RWPE2 (cell line): Measurements from ENCODE around the gene SLC12A8.
A peak's percentile ranks its signal among the peaks of the same experiment; 100 is the strongest.

Experiments used
- ATAC-seq: fragments of 200-7000 bp; cut with Tn5 transposase; 3 replicates; pipeline ENCODE4 v1.9.1; 2021; ENCODE audit warnings: low read depth
- DNase-seq: peaks from one replicate; pipeline ENCODE4 v3.0.0-alpha.2; 2020; ENCODE audit warnings: low spot score
- H3K27ac ChIP-seq: fragments of 450-650 bp; 2 replicates; pipeline ENCODE4 v1.5.1; 2017; ENCODE audit warnings: mild to moderate bottlenecking; ENCODE audit not compliant: poor library complexity, severe bottlenecking
- H3K27me3 ChIP-seq: fragments of 250-450 bp; sonication (Bioruptor Pico); 2 replicates; pipeline ENCODE4 v1.5.1; 2021; ENCODE audit warnings: mild to moderate bottlenecking, moderate library complexity; ENCODE audit not compliant: insufficient read depth, poor library complexity, severe bottlenecking
- H3K36me3 ChIP-seq: fragments of 250-450 bp; sonication (Bioruptor Pico); 2 replicates; pipeline ENCODE4 v1.5.1; 2020; ENCODE audit warnings: low read depth, mild to moderate bottlenecking, moderate library complexity
- H3K4me1 ChIP-seq: fragments of 250-450 bp; sonication (Bioruptor Pico); 2 replicates; pipeline ENCODE4 v1.5.1; 2021; ENCODE audit warnings: mild to moderate bottlenecking, moderate library complexity; ENCODE audit not compliant: insufficient read depth, poor library complexity, severe bottlenecking
- H3K4me3 ChIP-seq: fragments of 250-450 bp; sonication (Bioruptor Pico); 2 replicates; pipeline ENCODE4 v1.5.1; 2021; ENCODE audit warnings: mild to moderate bottlenecking, moderate library complexity; ENCODE audit not compliant: severe bottlenecking
- H3K9me3 ChIP-seq: fragments of 250-450 bp; sonication (Bioruptor Pico); 2 replicates; pipeline ENCODE4 v1.5.1; 2021; ENCODE audit warnings: mild to moderate bottlenecking, moderate library complexity; ENCODE audit not compliant: severe bottlenecking
- TF ChIP-seq, protein P1 (sequence below): fragments of 450-650 bp; IDR thresholded peaks from one replicate; pipeline ENCODE4 v1.5.1; 2017; ENCODE audit warnings: mild to moderate bottlenecking, moderate library complexity; ENCODE audit not compliant: poor library complexity, severe bottlenecking

Gene SLC12A8

DNA sequence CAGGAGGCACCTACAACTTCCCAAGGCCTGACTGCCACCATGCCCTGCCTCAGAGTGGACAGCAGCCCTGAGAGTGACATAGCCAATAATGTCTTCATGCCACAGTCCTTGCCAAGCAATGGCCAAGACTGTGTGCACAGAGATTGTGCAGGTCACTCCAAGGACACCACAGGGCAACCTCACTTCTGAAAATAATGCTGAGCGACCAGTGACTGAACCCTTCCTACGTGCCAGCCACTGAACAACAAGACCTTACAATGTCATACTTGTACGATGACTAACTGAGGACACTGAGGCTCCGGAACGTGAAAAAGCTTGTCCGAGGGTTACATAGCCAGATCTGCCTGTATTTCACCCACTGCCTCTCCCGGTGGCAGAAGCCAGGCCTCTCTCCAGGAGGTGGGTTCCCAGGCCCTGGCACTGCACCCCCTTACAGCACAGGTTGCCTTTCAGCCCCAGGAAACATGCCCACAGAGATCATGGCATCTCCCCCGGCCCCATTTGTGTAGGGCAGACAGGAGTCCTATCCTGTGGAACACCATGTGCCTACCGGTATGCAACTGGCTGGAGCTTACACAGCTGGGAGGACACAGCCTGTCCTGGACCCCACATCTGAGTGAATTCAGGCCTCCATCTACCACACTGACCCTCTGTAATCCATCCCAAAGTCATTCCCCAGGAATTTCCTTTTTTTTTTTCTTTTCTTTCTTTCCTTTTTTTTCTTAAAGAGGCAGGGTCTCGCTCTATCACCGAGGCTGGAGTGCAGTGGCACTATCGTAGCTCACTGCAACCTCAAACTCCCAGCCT, 72.3 kb downstream of the SLC12A8 start:
- no peaks in the 10 kb centered on the region for H3K36me3 ChIP-seq
- H3K27me3 ChIP-seq, result no peaks in the 10 kb centered on the region
- H3K9me3 ChIP-seq, result no peaks in the 10 kb centered on the region
- H3K27ac ChIP-seq, result peak overlapping the region; percentile 36
- peaks cover 15% of the 10 kb centered on the region for H3K4me1 ChIP-seq
- ATAC-seq (peak; percentile 69), DNase-seq (no peak)
- TF ChIP-seq, protein P1, sequence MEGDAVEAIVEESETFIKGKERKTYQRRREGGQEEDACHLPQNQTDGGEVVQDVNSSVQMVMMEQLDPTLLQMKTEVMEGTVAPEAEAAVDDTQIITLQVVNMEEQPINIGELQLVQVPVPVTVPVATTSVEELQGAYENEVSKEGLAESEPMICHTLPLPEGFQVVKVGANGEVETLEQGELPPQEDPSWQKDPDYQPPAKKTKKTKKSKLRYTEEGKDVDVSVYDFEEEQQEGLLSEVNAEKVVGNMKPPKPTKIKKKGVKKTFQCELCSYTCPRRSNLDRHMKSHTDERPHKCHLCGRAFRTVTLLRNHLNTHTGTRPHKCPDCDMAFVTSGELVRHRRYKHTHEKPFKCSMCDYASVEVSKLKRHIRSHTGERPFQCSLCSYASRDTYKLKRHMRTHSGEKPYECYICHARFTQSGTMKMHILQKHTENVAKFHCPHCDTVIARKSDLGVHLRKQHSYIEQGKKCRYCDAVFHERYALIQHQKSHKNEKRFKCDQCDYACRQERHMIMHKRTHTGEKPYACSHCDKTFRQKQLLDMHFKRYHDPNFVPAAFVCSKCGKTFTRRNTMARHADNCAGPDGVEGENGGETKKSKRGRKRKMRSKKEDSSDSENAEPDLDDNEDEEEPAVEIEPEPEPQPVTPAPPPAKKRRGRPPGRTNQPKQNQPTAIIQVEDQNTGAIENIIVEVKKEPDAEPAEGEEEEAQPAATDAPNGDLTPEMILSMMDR, result no peak
- no peak overlapping the region for H3K4me3 ChIP-seq

GRCh38 chr3:125139386-125139785, 73.2 kb downstream of the SLC12A8 start:
- ATAC-seq (no peak), DNase-seq (no peak)
- TF ChIP-seq, protein P1, result no peak
- Histone ChIP-seq H3K27me3 (no peaks in the 10 kb centered on the region), H3K36me3 (no peaks in the 10 kb centered on the region), H3K4me3 (no peak overlapping the region), H3K27ac (no peak overlapping the region), H3K9me3 (no peaks in the 10 kb centered on the region), H3K4me1 (peaks cover 15% of the 10 kb centered on the region)

DNA sequence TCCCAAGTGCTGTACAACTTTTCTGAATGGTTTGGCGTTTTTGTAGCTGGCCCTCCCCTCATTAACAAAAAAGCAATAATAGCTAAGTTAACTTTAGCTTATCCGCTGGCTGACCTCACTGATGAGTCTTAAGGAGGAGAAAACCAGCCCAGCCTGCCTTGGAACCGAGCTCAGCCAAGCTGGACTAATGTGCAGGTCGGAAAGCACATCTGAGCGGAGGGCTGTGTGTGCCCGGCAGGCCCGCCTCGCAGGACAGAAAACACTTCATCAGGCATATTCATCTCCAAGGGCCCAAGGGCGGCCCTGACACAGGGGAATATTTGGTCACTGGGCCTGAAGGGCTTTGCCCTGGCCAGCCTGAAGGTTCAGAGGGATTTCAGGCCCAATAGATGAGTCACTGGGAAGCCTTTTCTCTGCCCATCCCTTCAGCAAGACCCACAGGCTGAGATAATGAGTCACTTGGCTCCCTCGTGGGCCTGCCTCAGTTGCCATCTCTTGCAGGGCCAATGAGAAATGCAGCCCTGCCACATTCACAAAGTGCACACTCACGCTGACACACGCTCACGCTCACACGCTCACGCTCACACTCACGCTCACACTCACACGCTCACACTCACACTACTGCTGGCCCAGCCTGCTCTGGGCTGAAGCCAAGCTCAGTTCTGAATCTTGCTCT, 75.1 kb downstream of the SLC12A8 start:
- no peak overlapping the region for H3K4me3 ChIP-seq
- DNase-seq (no peak), ATAC-seq (peak; percentile 58; the same call in 2 of the 3 replicates)
- H3K36me3 ChIP-seq, result no peaks in the 10 kb centered on the region
- H3K9me3 ChIP-seq, result no peaks in the 10 kb centered on the region
- no peaks in the 10 kb centered on the region for H3K27me3 ChIP-seq
- no peak overlapping the region for H3K27ac ChIP-seq
- peaks cover 15% of the 10 kb centered on the region for H3K4me1 ChIP-seq
- TF ChIP-seq, protein P1, result no peak

DNA sequence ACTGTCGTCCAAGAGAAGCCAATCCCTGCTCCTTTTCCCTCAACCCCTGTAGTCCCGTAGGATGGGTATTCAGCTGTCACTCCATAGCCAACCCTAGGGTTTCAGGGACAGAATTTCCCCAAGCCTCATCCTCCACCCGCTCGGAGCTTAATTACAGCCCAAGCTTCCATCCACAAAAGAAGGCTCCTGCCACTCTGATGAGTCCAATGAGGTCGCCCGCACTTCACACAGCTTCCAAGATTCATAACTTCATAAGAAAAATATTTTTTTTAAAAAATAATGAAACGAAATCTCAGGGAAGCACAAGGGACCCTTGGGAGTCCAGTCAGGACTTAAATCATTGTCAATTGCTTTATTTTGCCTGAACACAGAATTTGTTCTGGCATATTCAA, 75.6 kb downstream of the SLC12A8 start:
- H3K27ac ChIP-seq, result no peak overlapping the region

More for the DNA sequence above, 75.6 kb downstream of the SLC12A8 start:
- no peaks in the 10 kb centered on the region for H3K9me3 ChIP-seq
- H3K36me3 ChIP-seq, result no peaks in the 10 kb centered on the region
- H3K27me3 ChIP-seq, result no peaks in the 10 kb centered on the region
- DNase-seq, result no peak
- ATAC-seq, result no peak
- peaks cover 15% of the 10 kb centered on the region for H3K4me1 ChIP-seq
- TF ChIP-seq, protein P1, result no peak
- H3K4me3 ChIP-seq, result no peak overlapping the region
